Colonic mucosa (tissue), 4 donors: Measurements from ENCODE around the gene APCDD1L. TPM values are rescaled to one million over a fixed set of nuclear protein-coding genes. Genes with fewer than 3 reads are reported as not detected.

ENCODE experiments used
- DNase-seq: peaks from one replicate; pipeline ENCODE4 v3.0.0-alpha.2; 2020
- H3K27ac ChIP-seq: fragments of 200-600 bp; one replicate; pipeline ENCODE4 v1.8.0; 2021
- H3K27me3 ChIP-seq: fragments of 200-600 bp; one replicate; pipeline ENCODE4 v1.8.0; 2021
- H3K36me3 ChIP-seq: fragments of 200-600 bp; one replicate; pipeline ENCODE4 v1.8.0; 2021
- H3K4me1 ChIP-seq: fragments of 200-600 bp; one replicate; pipeline ENCODE4 v1.8.0; 2021; ENCODE audit warnings: mild to moderate bottlenecking
- H3K4me3 ChIP-seq: fragments of 200-600 bp; one replicate; pipeline ENCODE4 v1.8.0; 2021
- H3K9ac ChIP-seq, 2 donors: one replicate each; pipeline ENCODE4 v1.7.0; 2013; ENCODE audit warnings: control low read depth in 2 of 2, low read depth in 2 of 2, low read length in 2 of 2
- H3K9me3 ChIP-seq: fragments of 200-600 bp; one replicate; pipeline ENCODE4 v1.8.0; 2021
- CTCF ChIP-seq: fragments of 200-600 bp; IDR thresholded peaks from one replicate; pipeline ENCODE4 v1.8.0; 2022; ENCODE audit warnings: antibody characterized with exemption, mild to moderate bottlenecking
- intact Hi-C: fragments of 100-400 bp; cut with DNase I; formaldehyde crosslinking; loops from one replicate; pipeline ENCODE4 v1.14.1; 2022
- total RNA-seq, 2 donors: library from RNA; stranded (reverse); fragmentation: NEBNext Ultra II Directional in 1 of 2; extraction: Animal tissue kit (Norgen Biotek cat#: 25700) in 1 of 2; gene quantifications; one replicate each; pipeline ENCODE4 v1.2.1, GENCODE V29; 2021
- donor health status: healthy.
- donor health status: DM: no; HTN: no; CAD: no.
- donor health status: DM: no; HTN: no; CAD: no.

Gene APCDD1L
- total RNA-seq, 2 donors from 2014 or later = 0.32 to 1.0 TPM

GRCh38 chr20:58551631-58552030 is 36.4 kb upstream of the APCDD1L start:
- no peak for TF ChIP-seq CTCF
- intact Hi-C loops = no loop called here
- Histone ChIP-seq H3K4me1 (no peaks in the 10 kb centered on the region), H3K27ac (no peak overlapping the region), H3K9me3 (no peaks in the 10 kb centered on the region), H3K27me3 (no peaks in the 10 kb centered on the region), H3K9ac (no peak overlapping the region), H3K36me3 (no peaks in the 10 kb centered on the region), H3K4me3 (no peak overlapping the region)
- peak; percentile 9 for DNase-seq

- H3K4me3 ChIP-seq = no peak overlapping the region
- no peaks in the 10 kb centered on the region for H3K36me3 ChIP-seq
- no peak for TF ChIP-seq CTCF
- no peak overlapping the region for H3K27ac ChIP-seq
- no peaks in the 10 kb centered on the region for H3K4me1 ChIP-seq
- DNase-seq = peak; percentile 15
- H3K9me3 ChIP-seq = no peaks in the 10 kb centered on the region
- intact Hi-C loops = no loop called here
- no peaks in the 10 kb centered on the region for H3K27me3 ChIP-seq
- no peak overlapping the region for H3K9ac ChIP-seq
These were observed 35.3 kb upstream of the APCDD1L start for GRCh38 chr20:58550275-58551059.

GRCh38 chr20:58549231-58550209 is 34.3 kb upstream of the APCDD1L start:
- no peak overlapping the region for H3K27ac ChIP-seq
- intact Hi-C loops = no loop called here
- no peak for TF ChIP-seq CTCF

GRCh38 chr20:58547623-58548475 is 32.6 kb upstream of the APCDD1L start:
- Histone ChIP-seq H3K4me3 (no peak overlapping the region), H3K27ac (no peak overlapping the region), H3K27me3 (no peaks in the 10 kb centered on the region), H3K9me3 (no peaks in the 10 kb centered on the region), H3K36me3 (no peaks in the 10 kb centered on the region), H3K9ac (no peak overlapping the region), H3K4me1 (no peaks in the 10 kb centered on the region)
- no peak for DNase-seq
- intact Hi-C loops = no loop called here
- TF ChIP-seq CTCF = no peak

More at GRCh38 chr20:58549231-58550209, 34.3 kb upstream of the APCDD1L start:
- DNase-seq = no peak
- no peaks in the 10 kb centered on the region for H3K4me1 ChIP-seq
- H3K4me3 ChIP-seq = no peak overlapping the region
- H3K9me3 ChIP-seq = no peaks in the 10 kb centered on the region
- no peaks in the 10 kb centered on the region for H3K27me3 ChIP-seq
- H3K36me3 ChIP-seq = no peaks in the 10 kb centered on the region
- no peak overlapping the region for H3K9ac ChIP-seq
